HEK293 (cell line): ENCODE data around the gene BCL6.

ENCODE experiments used
- CTCF ChIA-PET: fragments of 350-600 bp; formaldehyde crosslinking; extraction: SDS; loops from one replicate; lab custom pipeline; 2021; ENCODE audit warnings: antibody characterized with exemption; lab: Yijun Ruan, JAX
- POLR2A ChIA-PET: fragments of 300-600 bp; formaldehyde crosslinking; extraction: SDS; loops from one replicate; lab custom pipeline; 2020; ENCODE audit warnings: antibody characterized with exemption, inconsistent platforms; lab: Yijun Ruan, JAX
- H3K27ac ChIP-seq: fragments of 200-500 bp; sonication (Bioruptor generic); 2 replicates; pipeline ENCODE4 v1.5.1; 2014; ENCODE audit warnings: low read depth, low read length, control low read depth, inconsistent platforms; ENCODE audit errors: extremely low read depth
- H3K36me3 ChIP-seq, 2 experiments: fragments of 200-500 bp in 1 of 2; sonication (Bioruptor generic) in 1 of 2; 1 replicate in 1 of 2; 2 replicates in 1 of 2; pipeline ENCODE4 v1.5.1; 2014 to 2017; ENCODE audit warnings: inconsistent platforms in 2 of 2, low read length in 2 of 2; ENCODE audit not compliant: control insufficient read depth in 2 of 2, insufficient read depth in 1 of 2
- H3K4me1 ChIP-seq: fragments of 200-500 bp; sonication (Bioruptor generic); 2 replicates; pipeline ENCODE4 v1.5.1; 2014; ENCODE audit warnings: mild to moderate bottlenecking, low read length, inconsistent platforms; ENCODE audit not compliant: control insufficient read depth, insufficient read depth
- H3K4me3 ChIP-seq: 2 replicates; pipeline ENCODE4 v1.5.1; 2011; ENCODE audit warnings: low read depth, mild to moderate bottlenecking, control low read depth, low read length, moderate library complexity
- H3K9me3 ChIP-seq: fragments of 200-500 bp; sonication (Bioruptor generic); 2 replicates; pipeline ENCODE4 v1.5.1; 2014; ENCODE audit warnings: low read depth, low read length, inconsistent platforms; ENCODE audit not compliant: control insufficient read depth, insufficient read depth
- EGR2 ChIP-seq: fragments of 450-650 bp; formaldehyde crosslinking; IDR thresholded peaks from 2 replicates; pipeline ENCODE4 v1.5.1; 2016; ENCODE audit warnings: low read depth, missing biosample characterization, missing genetic modification characterization
- PBX3 ChIP-seq: sonication (generic); formaldehyde crosslinking; IDR thresholded peaks from 2 replicates; pipeline ENCODE4 v1.8.1; 2022; ENCODE audit warnings: mild to moderate bottlenecking, moderate library complexity, missing genetic modification reagents
- PRDM6 ChIP-seq: fragments of 450-650 bp; formaldehyde crosslinking; IDR thresholded peaks from 2 replicates; pipeline ENCODE4 v1.5.1; 2017; ENCODE audit warnings: missing biosample characterization, missing genetic modification characterization
- WT1 ChIP-seq: fragments of 450-650 bp; formaldehyde crosslinking; IDR thresholded peaks from 2 replicates; pipeline ENCODE4 v1.5.1; 2016; ENCODE audit warnings: missing biosample characterization, missing genetic modification characterization
- ZBTB17 ChIP-seq: fragments of 450-650 bp; formaldehyde crosslinking; IDR thresholded peaks from 2 replicates; pipeline ENCODE4 v1.5.1; 2016; ENCODE audit warnings: missing biosample characterization, missing genetic modification characterization
- ZBTB26 ChIP-seq: fragments of 450-650 bp; formaldehyde crosslinking; optimal IDR thresholded peaks from 2 replicates; pipeline ENCODE3; 2016; ENCODE audit warnings: missing biosample characterization, mild to moderate bottlenecking, missing genetic modification characterization
- ZNF16 ChIP-seq: fragments of 450-650 bp; formaldehyde crosslinking; IDR thresholded peaks from 2 replicates; pipeline ENCODE4 v1.5.1; 2016; ENCODE audit warnings: low read depth, missing biosample characterization, missing genetic modification characterization
- ZNF202 ChIP-seq: fragments of 450-650 bp; formaldehyde crosslinking; IDR thresholded peaks from 2 replicates; pipeline ENCODE4 v1.5.1; 2016; ENCODE audit warnings: missing biosample characterization, missing genetic modification characterization, borderline replicate concordance
- ZNF239 ChIP-seq: fragments of 450-650 bp; formaldehyde crosslinking; IDR thresholded peaks from 2 replicates; pipeline ENCODE4 v1.5.1; 2016; ENCODE audit warnings: missing biosample characterization, missing genetic modification characterization
- ZNF626 ChIP-seq: fragments of 450-650 bp; sonication (Bioruptor Pico); formaldehyde crosslinking; IDR thresholded peaks from 2 replicates; pipeline ENCODE4 v1.5.1; 2018; ENCODE audit warnings: missing biosample characterization, missing genetic modification characterization, inconsistent platforms
- ZNF645 ChIP-seq: fragments of 450-650 bp; formaldehyde crosslinking; IDR thresholded peaks from 2 replicates; pipeline ENCODE4; 2016; ENCODE audit warnings: missing biosample characterization, missing genetic modification characterization
- ZNF670 ChIP-seq: fragments of 450-650 bp; formaldehyde crosslinking; IDR thresholded peaks from 2 replicates; pipeline ENCODE4 v1.5.1; 2016; ENCODE audit warnings: missing biosample characterization, missing genetic modification characterization, low read depth
- ZNF747 ChIP-seq: fragments of 450-650 bp; formaldehyde crosslinking; IDR thresholded peaks from 2 replicates; pipeline ENCODE4 v1.5.1; 2016; ENCODE audit warnings: missing biosample characterization, missing genetic modification characterization
- ZNF76 ChIP-seq: fragments of 450-650 bp; formaldehyde crosslinking; IDR thresholded peaks from 2 replicates; pipeline ENCODE4; 2016; ENCODE audit warnings: low read depth, missing biosample characterization, missing genetic modification characterization, borderline replicate concordance
- TF ChIP-seq, protein P1 (sequence below): fragments of 450-650 bp; formaldehyde crosslinking; IDR thresholded peaks from 2 replicates; pipeline ENCODE4 v1.5.1; 2016; ENCODE audit warnings: missing biosample characterization, missing genetic modification characterization

Gene BCL6

DNA sequence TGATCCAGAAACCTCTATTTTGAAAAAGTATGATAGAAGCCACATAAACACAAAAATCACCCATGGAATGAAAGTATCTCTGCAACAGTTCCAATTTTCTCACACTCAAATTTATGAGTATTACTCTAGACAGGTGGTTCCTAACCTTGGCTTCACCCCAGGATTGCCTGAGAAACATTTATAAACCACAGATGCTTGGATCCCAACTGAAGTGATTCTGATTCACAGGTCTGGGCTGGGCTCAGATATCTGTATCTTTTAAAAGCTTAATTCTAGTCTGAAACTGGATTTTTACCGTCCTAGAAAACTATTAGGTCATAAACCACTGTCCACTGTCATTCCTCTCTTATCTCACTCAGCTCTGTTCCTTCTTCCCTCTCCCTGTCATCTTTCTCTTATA is 67.7 kb downstream of the BCL6 start:
- no peaks in the 10 kb centered on the region for H3K36me3 ChIP-seq
- CTCF ChIA-PET: interaction anchor here (0.6 to 11.0 kb wide), 7 partner anchors 29 to 564 kb away, joined by 3 to 407 read pairs (median 8); no protein-coding TSS in a partner anchor
- H3K4me1 ChIP-seq: no peaks in the 10 kb centered on the region
- H3K9me3 ChIP-seq: no peaks in the 10 kb centered on the region
- TF ChIP-seq WT1 (tag by site-specific recombination) (no peak), ZNF747 (tag by site-specific recombination) (no peak), ZBTB17 (tag by site-specific recombination) (no peak), ZNF645 (tag by site-specific recombination) (no peak), ZNF670 (tag by site-specific recombination) (no peak), ZNF16 (tag by site-specific recombination) (no peak), EGR2 (tag by site-specific recombination) (no peak), ZBTB26 (tag by site-specific recombination) (no peak), ZNF76 (no peak), PRDM6 (tag by site-specific recombination) (no peak), ZNF202 (no peak), ZNF626 (no peak)
- TF ChIP-seq, protein P1, sequence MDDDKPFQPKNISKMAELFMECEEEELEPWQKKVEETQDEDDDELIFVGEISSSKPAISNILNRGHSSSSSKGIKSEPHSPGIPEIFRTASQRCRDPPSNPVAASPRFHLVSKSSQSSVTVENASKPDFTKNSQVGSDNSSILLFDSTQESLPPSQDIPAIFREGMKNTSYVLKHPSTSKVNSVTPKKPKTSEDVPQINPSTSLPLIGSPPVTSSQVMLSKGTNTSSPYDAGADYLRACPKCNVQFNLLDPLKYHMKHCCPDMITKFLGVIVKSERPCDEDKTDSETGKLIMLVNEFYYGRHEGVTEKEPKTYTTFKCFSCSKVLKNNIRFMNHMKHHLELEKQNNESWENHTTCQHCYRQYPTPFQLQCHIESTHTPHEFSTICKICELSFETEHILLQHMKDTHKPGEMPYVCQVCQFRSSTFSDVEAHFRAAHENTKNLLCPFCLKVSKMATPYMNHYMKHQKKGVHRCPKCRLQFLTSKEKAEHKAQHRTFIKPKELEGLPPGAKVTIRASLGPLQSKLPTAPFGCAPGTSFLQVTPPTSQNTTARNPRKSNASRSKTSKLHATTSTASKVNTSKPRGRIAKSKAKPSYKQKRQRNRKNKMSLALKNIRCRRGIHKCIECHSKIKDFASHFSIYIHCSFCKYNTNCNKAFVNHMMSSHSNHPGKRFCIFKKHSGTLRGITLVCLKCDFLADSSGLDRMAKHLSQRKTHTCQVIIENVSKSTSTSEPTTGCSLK: no peak
- POLR2A ChIA-PET: no interaction called here
- no peak overlapping the region for H3K27ac ChIP-seq
- no peak overlapping the region for H3K4me3 ChIP-seq

GRCh38 chr3:187673012-187673411 is 72.3 kb downstream of the BCL6 start:
- TF ChIP-seq PBX3 (CRISPR knock-in tag): no peak
- no peak for TF ChIP-seq ZNF239
- H3K4me1 ChIP-seq: no peaks in the 10 kb centered on the region
- no peaks in the 10 kb centered on the region for H3K36me3 ChIP-seq
- ChIA-PET POLR2A (no interaction called here), CTCF (interaction anchor here (3.7 kb wide), 1 partner anchor 354 kb away, joined by 23 read pairs; no protein-coding TSS in a partner anchor)
- no peak overlapping the region for H3K27ac ChIP-seq
- no peaks in the 10 kb centered on the region for H3K9me3 ChIP-seq
- H3K4me3 ChIP-seq: no peak overlapping the region
